AG08395 (cell line): Measurements from ENCODE around the gene RAX2.
"Not testable (repeated sequence)": the region's sequence is repeated elsewhere in the genome, so short reads cannot be mapped to it uniquely, and the experiment has no call there.

Experiments
- DNase-seq: peaks from one replicate; pipeline ENCODE4 v3.0.0; 2012; ENCODE audit warnings: mixed read lengths, low spot score

The RAX2 gene

DNA sequence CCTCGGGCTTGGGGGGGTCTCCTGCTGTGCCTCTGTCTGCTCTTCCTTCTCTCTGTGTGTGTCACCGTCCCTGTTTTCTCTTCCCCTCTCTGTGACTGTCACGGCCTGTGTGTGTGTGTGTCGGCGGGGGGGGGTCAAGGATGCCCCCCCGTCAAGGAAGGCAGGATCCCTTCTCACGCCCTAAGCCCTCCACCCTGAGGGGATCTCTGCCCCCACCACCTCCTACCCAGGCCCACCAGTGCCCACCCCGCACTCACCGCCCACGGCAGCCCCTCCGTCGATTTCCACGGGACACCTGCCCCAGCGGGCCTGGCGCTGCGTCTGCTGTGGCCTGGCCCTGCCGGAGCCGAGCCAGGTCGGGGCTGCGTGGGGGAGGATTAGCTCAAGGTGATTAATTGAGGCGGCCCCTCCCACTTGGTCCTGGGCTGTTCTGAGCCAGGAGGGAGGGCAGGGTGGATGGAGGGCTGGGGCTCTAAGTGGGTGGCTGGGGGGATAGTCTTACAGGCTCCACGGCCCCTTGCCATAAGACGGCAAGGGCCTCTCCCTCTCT, at the start of gene RAX2:
Gene RAX2, minus strand, starts transcription at position 323 of the 550 bp plus-strand sequence. CDS start 486 bp downstream, outside the sequence.
- DNase-seq: no peak

- no peak for DNase-seq
Observed at GRCh38 chr19:3821156-3821555, 49.1 kb upstream of the RAX2 start.

DNA sequence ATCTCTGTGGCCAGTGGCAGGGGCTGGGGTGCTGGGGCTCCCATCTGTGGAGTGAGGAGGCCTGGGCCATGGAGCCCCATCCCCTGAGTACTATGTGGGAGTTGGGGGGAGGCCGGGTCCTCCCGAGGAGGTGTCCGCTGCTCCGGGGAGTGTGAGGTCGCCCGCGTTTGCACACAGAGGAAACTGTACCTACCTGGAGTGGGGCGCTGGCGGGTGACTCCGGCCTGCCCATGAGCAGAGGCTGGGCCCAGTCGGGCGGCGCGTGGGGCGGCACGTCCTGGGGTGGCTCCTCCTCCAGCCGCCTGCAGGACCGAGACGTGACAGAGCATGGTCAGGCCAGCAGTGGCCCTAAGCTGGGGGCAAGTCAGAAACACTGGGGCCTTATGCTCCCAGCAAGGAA, 48.0 kb upstream of the RAX2 start:
- no peak for DNase-seq

DNA sequence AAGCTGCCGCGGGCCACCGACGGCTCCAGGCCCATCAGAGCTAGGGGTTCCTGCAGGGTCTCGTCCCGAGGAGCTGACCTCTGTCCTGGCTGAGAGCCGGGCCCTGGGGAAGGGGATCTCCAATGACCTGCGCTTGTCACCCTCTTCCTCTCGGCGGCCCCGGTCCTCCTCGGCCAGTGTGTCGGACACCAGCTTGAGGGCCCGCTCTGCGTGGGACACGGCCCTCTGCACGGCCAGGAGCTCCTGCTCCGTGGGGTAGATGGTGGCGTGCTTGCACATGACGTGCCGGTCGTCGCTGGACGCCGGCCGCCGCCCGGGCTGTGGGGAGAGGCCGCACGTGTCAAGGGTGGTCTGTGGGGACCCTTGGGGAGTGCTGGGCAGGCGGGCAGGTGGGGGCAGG, 46.9 kb upstream of the RAX2 start:
- no peak for DNase-seq

GRCh38 chr19:3818466-3818865, 46.4 kb upstream of the RAX2 start:
- DNase-seq: peak; percentile 50

DNA sequence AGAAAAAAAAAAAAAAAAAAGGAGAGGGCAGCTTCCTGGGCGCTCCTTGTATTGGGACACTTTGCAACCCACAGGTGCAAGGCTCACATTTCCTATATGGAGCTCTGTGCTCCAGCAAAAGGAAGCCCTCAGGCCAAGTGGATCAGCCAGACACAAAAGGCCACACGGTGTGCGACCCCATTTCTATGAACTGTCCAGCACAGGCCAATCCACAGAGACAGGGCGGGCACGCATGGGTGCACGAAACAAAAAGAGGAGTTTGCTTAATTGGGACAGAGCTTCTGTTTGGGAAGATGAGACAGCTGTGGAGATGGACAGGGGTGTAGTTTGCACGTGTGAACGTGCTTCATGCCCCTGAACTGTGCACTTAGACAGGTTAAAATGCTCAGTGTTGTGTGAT, 45.7 kb upstream of the RAX2 start:
- DNase-seq: no peak

DNA sequence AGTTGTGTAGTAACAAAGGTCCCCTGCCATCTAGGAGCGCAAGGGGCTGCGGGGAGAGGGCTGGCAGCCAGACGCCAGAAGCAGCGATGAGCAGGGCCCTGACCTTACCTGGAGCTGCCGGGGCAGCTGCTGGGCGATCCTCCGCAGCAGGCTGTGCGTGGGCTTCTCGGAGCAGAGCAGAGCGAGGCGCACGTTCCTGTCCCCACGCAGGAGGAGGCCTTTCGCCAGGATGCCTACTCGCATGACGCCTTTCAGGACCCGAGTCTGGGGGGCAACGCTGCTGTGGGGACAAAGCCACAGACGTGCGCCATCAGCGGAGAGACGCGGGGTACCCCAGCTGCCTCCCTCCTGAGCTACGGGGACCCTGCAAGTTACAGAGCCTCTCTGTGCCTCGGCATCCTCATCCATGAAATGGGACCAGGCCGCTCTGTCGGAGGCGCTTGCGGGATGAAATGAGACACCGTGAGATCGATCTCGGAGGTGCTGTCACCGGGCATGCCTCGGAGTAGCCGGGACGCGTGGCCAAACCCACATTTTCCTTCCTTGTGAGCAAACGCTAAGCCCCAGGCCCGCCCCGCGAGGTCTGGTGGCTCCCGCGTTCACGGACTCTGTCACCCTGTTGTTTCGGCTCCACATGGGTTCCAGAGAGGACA, 44.7 kb upstream of the RAX2 start:
- no peak for DNase-seq

DNA sequence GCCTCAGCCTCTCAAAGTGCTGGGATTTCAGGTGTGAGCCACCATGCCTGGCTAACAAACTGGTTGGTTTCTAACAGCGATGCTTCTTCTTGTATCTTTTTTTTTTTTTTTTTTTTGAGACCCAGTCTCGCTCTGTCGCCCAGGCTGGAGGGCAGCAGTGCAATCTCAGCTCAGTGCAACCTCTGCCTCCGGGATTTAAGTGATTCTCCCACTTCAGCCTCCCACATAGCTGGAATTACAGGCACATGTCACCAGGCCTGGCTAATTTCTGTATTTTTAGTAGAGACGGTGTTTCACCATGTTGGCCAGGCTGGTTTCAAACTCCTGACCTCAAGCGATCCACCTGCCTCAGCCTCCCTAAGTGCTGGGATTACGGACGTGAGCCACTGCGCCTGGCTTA, 44.1 kb upstream of the RAX2 start:
- DNase-seq: not testable (repeated sequence)

GRCh38 chr19:3814648-3815047, 42.6 kb upstream of the RAX2 start:
- DNase-seq: no peak

DNA sequence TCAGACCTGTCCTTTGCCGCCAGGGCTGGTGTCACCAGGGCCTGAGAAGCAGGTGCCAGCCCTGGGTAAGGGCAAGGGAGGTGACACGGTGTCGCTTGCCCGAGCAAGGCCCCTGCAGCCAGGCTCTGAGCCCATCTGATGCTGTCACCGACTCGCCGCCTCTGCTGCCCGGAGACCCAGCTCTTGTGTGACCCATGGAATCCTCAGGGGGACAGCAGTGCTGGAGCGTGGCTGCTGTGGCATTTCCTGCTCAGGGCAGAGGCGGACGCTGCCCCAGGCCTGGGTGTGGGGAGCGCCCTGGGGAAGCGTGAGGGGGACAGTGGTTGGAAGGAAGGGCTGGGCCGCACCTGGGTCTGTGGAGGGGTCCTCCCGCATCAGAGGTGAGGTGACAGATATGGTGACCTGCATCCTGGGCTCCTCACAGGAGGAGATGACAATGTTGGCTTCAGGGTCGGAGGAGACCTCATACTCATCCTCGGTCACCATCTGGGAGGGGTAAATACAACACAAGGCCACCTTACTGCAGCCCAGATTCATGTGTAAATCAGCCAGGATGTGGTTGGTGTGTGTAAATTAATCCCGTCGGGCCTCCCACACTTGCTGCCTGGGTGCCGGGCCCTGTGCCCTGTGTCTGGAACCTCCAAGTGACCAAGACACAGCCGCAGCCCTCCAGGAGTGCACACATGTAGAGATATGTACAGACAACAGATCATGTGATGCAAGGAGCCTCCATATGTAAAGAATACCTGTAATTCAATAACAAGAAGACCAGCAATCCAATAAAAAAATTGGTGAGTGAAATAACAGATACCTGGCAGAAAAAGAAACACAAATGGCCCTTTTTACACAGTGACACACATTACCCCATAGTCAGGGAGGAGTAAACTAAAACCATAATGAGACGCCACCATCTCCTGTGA, 41.7 kb upstream of the RAX2 start:
- no peak for DNase-seq

GRCh38 chr19:3810708-3811355, 38.8 kb upstream of the RAX2 start:
- DNase-seq: no peak

- DNase-seq: no peak
Observed at GRCh38 chr19:3809881-3810707, 38.1 kb upstream of the RAX2 start.

GRCh38 chr19:3808420-3809143, 36.6 kb upstream of the RAX2 start:
- no peak for DNase-seq

GRCh38 chr19:3807574-3808354, 35.7 kb upstream of the RAX2 start:
- no peak for DNase-seq

GRCh38 chr19:3807131-3807480, 35.1 kb upstream of the RAX2 start:
- no peak for DNase-seq

- no peak for DNase-seq
Observed at GRCh38 chr19:3805859-3806258, 33.8 kb upstream of the RAX2 start.

- no peak for DNase-seq
Observed at GRCh38 chr19:3804429-3804828, 32.4 kb upstream of the RAX2 start.

DNA sequence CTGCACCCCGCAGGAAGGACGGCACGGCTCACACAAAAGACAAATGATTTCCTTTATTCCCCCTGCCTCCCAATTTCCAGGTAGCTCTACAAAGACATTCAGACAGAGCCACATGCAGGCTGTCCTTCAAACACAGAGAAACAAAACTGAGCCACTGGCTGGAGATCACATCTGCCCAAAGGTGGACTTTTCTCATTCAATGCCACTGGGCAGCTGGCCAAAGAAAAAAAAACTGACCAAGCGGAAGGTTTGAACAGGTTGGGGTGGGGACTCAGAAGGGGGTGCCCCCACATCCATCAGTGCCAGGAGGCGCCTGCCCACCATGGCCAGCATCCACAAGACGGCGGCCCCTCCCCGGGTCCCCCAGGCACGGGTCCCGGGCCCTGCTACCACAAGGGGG, 32.0 kb upstream of the RAX2 start:
- DNase-seq: no peak

DNA sequence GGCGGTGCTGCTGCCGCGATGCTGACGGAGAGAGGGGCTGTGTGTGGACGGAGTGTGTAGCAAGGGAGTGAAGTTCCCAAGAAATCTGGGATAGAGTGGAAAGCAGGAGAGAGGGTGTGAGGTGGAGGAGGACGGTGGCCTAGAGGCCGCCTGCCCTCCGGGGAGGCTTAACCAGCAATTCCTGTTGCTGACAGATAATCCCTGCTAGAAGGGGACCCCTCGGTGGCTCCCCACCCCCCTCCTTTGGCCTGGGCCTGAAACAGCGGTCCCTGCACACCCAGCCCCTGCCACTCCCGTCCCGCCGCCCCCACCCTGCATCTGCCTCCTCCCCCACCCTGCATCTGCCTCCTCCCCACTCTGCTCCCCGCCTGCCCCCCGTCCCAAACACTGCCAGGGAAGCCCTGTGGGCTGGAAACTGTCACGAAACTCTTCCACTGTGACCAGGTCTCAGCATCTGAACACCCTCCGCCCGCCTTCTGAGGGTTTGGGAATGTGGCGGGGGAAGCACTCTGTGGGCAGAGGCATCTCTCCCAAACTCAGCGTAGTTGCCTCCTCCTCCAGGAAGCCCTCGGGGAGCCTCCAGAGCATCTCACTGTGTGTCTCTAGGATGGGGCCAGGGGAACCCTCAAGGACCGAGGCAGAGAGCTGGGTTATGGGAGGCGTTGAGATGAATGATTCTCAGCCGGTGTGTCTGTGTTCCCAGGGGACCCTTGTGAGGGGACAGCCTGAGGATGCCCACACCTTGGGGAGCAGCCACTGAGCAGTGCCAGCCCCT, 31.3 kb upstream of the RAX2 start:
- DNase-seq: no peak
